BLaER1 treated with 17β-estradiol and CSF1 and Interleukin-3, amounts not matched to agents 10 nM and 100 nM (cell line): Measurements from ENCODE around the gene BFAR.
"Not testable (repeated sequence)": the region's sequence is repeated elsewhere in the genome, so short reads cannot be mapped to it uniquely, and the experiment has no call there.

Experiments
- H3K27ac ChIP-seq, 11 experiments: shearing (Covaris generic); formaldehyde crosslinking; 2 replicates each; pipeline ENCODE4 v1.8.1; 2022
- H3K27me3 ChIP-seq, 11 experiments: shearing (Covaris generic); formaldehyde crosslinking; 2 replicates each; pipeline ENCODE4 v1.8.1; 2022
- H3K36me3 ChIP-seq, 11 experiments: shearing (Covaris generic); formaldehyde crosslinking; 2 replicates each; pipeline ENCODE4 v1.8.1; 2022
- H3K4me1 ChIP-seq, 10 experiments: shearing (Covaris generic); formaldehyde crosslinking; 2 replicates each; pipeline ENCODE4 v1.8.1; 2022
- H3K4me2 ChIP-seq, 11 experiments: shearing (Covaris generic); formaldehyde crosslinking; 2 replicates each; pipeline ENCODE4 v1.8.1; 2022
- H3K4me3 ChIP-seq, 10 experiments: shearing (Covaris generic); formaldehyde crosslinking; 2 replicates each; pipeline ENCODE4 v1.8.1; 2022
- H3K9ac ChIP-seq, 11 experiments: shearing (Covaris generic); formaldehyde crosslinking; 2 replicates each; pipeline ENCODE4 v1.8.1; 2022
- H3K9me3 ChIP-seq, 11 experiments: shearing (Covaris generic); formaldehyde crosslinking; replicated peaks in 1 of 11; 2 replicates each; pipeline ENCODE4 v1.8.1; 2022
- H4K20me1 ChIP-seq, 11 experiments: shearing (Covaris generic); formaldehyde crosslinking; 2 replicates each; pipeline ENCODE4 v1.8.1; 2022
- Cebpa-rat ChIP-seq, 11 experiments: shearing (Covaris generic); IDR thresholded peaks; 2 replicates each; pipeline ENCODE4 v1.8.1; 2022

BFAR gene

DNA sequence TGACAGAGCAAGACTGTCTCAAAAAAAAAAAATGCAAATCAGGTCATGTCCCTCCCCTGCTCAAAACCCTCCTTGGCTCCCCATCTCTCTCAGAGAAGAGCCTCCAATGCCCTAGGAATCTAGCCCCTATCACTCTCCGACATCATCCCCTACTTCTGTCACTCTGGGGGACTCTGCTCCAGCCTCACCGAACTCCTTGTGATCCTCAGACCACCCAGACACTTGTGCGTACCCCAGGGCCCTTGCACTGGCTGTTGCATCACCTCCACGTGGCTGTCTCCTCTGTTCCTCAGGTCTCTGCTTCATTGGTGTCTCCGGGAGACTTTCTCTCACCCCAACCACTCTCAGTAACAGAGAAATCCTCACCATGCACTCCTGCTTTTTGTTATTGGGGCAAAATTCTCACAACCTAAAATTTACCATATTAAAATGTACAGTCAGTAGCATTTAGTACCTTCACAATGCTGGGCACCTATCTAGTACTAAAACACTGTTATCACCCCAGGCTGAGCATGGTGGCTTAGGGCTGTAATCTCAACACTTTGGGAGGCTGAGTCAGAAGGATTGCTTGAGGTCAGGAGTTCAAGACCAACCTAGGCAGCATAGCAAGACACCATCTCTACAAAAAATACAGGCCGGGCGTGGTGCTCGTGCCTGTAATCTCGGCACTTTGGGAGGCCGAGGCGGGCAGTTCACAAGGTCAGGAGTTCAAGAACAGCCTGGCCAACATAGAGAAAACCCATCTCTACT, 46.2 kb downstream of the BFAR start:
- TF ChIP-seq Cebpa-rat (IDR thresholded peaks at IDR 0.05) = no peak
- Histone ChIP-seq H4K20me1 (no peaks in the 10 kb centered on the region), H3K4me3 (no peak overlapping the region)

DNA sequence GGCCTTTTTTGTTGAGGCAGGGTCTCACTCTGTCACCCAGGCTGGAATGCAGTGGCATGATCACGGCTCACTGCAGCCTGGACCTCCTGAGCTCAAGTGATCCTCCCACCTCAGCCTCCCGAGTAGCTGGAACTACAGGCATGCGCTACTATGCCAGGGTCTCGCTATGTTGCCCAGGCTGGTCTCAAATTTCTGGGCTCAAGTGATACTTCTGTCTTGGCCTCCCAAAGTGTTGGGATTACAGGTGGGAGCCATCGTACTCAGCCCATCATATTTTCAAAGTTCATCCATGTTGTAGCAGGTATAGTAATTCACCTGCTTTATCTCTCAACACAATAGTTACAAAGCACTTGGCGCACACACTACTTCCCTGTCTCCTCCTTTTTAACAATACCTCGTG, 47.6 kb downstream of the BFAR start:
- H3K4me1 ChIP-seq, H3K36me3 ChIP-seq, H3K4me3 ChIP-seq, H3K4me2 ChIP-seq, H4K20me1 ChIP-seq, H3K27me3 ChIP-seq, H3K9me3 ChIP-seq, H3K27ac ChIP-seq, H3K9ac ChIP-seq: not testable (repeated sequence)

More for the DNA sequence above, 46.2 kb downstream of the BFAR start:
- Histone ChIP-seq H3K4me1 (no peaks in the 10 kb centered on the region; a peak in 1 of 20 replicates), H3K9me3 (peaks cover 0 to 7% (median 0%) of the 10 kb centered on the region in 11 experiments; a peak in 2 of 22 replicates), H3K9ac (no peak overlapping the region), H3K4me2 (no peak overlapping the region), H3K27ac (no peak overlapping the region), H3K27me3 (no peaks in the 10 kb centered on the region), H3K36me3 (no peaks in the 10 kb centered on the region)

DNA sequence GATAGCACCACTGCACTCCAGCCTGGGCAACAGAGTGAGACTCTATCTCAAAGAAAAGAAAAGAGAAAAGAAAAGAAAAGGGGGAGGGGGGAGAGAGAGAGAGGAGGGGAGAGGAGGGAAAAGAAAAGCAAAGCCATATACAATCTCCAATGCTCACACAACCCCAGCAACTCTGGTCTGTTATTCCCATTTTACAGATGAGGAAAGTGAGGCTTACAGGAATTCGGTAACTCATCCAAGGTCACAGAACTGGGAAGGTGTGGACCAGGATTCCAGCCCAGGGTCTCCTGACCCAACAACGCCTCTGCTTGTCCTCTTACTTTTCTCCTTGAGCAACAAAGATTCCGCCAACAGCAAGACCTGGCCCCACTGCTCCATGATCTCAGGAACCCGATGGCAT, 48.4 kb downstream of the BFAR start:
- no peaks in the 10 kb centered on the region for H4K20me1 ChIP-seq
- H3K4me2 ChIP-seq = no peak overlapping the region
- H3K27me3 ChIP-seq = no peaks in the 10 kb centered on the region
- no peak overlapping the region for H3K4me3 ChIP-seq
- H3K27ac ChIP-seq = no peak overlapping the region
- H3K36me3 ChIP-seq = no peaks in the 10 kb centered on the region
- no peak for TF ChIP-seq Cebpa-rat (IDR thresholded peaks at IDR 0.05)
- H3K9ac ChIP-seq = no peak overlapping the region
- H3K4me1 ChIP-seq = no peaks in the 10 kb centered on the region; a peak in 1 of 20 replicates
- H3K9me3 ChIP-seq = peaks cover 0 to 6% (median 0%) of the 10 kb centered on the region in 11 experiments; a peak in 2 of 22 replicates

DNA sequence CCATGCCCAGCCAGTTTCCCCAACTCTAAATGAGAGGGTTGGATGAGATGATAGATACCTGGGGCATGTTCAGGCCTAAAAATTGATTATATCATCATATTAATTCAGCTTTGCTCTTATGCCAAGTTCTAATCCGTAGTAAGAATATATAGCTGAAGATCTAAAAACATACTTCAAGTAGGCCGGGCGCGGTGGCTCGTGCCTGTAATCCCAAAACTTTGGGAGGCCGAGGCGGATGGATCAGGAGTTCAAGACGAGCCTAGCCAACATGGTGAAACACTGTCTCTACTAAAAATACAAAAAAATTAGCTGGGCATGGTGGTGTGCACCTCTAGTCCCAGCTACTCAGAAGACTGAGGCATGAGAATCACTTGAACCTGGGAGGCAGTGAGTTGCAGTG, 49.4 kb downstream of the BFAR start:
- Histone ChIP-seq H3K9ac (no peak overlapping the region), H3K36me3 (no peaks in the 10 kb centered on the region), H3K4me3 (no peak overlapping the region), H3K27me3 (no peaks in the 10 kb centered on the region), H3K27ac (no peak overlapping the region), H4K20me1 (no peaks in the 10 kb centered on the region), H3K4me1 (no peaks in the 10 kb centered on the region; a peak in 1 of 20 replicates), H3K4me2 (no peak overlapping the region), H3K9me3 (no peaks in the 10 kb centered on the region)
- TF ChIP-seq Cebpa-rat (IDR thresholded peaks at IDR 0.05) = no peak

DNA sequence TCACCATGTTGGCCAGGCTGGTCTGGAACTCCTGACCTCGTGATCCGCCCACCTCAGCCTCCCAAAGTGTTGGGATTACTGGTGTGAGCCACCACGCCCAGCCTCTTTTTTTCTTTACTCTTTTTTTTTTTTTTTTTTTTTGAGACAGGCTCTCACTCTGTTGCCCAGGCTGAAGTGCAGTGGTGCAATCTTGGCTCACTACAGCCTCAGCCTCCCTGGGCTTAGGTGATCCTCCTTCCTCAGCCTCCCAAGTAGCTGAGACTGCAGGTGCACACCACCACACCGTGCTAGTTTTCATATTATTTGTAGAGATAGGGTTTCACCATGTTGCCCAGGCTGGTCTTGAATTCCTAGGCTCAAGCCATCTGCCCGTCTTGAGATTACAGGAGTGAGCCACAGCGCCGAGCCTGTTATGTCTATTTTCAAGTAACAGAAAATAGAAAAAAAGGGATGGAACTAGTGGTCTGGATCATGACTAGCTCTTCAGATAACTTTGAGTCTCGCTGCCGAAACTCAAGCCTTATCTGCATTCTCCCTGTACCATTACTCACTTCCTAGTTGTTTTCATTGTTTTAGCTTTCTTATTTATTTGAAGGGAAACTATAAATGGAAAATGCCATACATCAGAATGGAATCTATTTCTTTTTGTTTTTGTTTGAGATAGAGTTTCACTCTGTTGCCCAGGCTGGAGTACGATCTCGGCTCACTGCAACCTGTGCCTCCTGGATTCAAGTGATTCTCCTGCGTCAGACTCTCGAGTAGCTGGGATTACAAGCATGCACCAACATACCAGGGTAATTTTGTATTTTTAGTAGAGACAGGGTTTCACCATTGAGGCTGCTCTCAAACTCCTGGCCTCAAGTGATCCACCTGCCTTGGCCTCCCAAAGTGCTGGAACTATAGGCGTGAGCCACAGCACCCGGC, 53.4 kb downstream of the BFAR start:
- not testable (repeated sequence) for H3K9me3 ChIP-seq, H4K20me1 ChIP-seq, H3K27me3 ChIP-seq, H3K4me1 ChIP-seq, H3K4me3 ChIP-seq, H3K4me2 ChIP-seq, H3K9ac ChIP-seq, H3K27ac ChIP-seq, H3K36me3 ChIP-seq

DNA sequence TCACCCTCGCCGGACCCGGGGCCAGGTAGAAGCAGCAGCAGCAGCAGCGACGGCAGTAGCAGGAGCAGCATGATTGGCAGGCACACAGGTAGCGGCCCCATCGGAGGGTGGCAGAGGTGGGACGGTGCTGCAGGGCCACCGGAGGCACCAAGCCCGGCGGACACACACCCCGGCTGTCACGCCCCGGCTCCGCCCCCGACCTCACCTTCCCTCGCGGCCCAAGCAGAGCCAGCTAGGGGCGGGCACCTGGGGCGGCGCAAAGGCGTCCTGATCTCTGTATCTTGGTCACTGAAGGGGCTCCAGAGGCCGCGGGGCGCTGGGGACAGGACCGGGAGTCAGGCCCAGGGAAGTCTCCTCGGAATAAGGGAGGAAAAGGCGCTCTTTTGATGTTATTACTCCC, 61.4 kb downstream of the BFAR start, which contains the start of gene PLA2G10:
Gene PLA2G10 (minus strand): TSS at position 180 of the 400 bp plus-strand sequence. CDS start 79 bp downstream, at position 101.
- H3K4me1 ChIP-seq, H3K36me3 ChIP-seq, H3K4me3 ChIP-seq, H4K20me1 ChIP-seq, H3K27ac ChIP-seq, H3K9me3 ChIP-seq, H3K4me2 ChIP-seq, H3K27me3 ChIP-seq, H3K9ac ChIP-seq: not testable (repeated sequence)

DNA sequence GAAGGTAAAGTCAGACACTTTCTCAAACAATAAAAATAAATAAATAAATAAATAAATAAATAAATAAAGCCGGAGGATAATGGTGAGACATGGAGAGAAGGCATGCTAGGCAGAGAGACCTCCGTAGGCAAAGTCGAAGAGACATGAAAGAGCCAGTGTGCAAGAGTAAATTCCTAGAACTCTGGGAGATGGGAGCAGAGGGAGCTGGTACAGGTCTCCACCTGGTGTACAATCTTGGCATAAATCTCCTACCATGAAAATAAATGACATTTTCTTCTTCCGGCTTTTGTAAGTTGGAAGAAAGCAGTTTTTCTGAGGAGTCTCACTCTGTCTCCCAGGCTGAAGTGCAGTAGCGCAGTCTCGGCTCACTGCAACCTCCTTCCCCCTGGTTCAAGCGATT, 69.1 kb downstream of the BFAR start:
- H4K20me1 ChIP-seq, H3K9me3 ChIP-seq, H3K4me3 ChIP-seq, H3K4me2 ChIP-seq, H3K4me1 ChIP-seq, H3K36me3 ChIP-seq, H3K9ac ChIP-seq, H3K27ac ChIP-seq, H3K27me3 ChIP-seq: not testable (repeated sequence)

DNA sequence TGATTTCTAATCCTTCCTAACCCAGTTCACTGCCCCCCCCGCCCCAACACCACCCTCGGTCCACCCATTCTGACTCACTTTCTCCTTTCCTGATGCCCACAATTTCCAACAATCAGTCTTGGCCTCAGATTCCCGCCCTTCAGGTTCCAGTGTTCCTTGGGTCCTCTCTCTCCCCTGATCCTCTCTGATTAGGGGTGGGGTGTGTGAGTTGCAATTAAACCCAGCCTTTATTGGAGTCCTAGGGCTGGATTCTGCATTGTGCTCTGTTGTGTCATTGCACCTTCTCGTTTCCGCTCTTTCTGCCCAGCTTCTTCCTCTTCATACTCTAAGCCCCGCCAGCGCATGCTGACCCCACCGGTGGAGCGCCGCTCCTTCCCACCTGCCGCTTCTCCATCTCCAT, 69.9 kb downstream of the BFAR start:
- H3K4me2 ChIP-seq, H4K20me1 ChIP-seq, H3K9ac ChIP-seq, H3K4me1 ChIP-seq, H3K27me3 ChIP-seq, H3K9me3 ChIP-seq, H3K27ac ChIP-seq, H3K4me3 ChIP-seq, H3K36me3 ChIP-seq: not testable (repeated sequence)

DNA sequence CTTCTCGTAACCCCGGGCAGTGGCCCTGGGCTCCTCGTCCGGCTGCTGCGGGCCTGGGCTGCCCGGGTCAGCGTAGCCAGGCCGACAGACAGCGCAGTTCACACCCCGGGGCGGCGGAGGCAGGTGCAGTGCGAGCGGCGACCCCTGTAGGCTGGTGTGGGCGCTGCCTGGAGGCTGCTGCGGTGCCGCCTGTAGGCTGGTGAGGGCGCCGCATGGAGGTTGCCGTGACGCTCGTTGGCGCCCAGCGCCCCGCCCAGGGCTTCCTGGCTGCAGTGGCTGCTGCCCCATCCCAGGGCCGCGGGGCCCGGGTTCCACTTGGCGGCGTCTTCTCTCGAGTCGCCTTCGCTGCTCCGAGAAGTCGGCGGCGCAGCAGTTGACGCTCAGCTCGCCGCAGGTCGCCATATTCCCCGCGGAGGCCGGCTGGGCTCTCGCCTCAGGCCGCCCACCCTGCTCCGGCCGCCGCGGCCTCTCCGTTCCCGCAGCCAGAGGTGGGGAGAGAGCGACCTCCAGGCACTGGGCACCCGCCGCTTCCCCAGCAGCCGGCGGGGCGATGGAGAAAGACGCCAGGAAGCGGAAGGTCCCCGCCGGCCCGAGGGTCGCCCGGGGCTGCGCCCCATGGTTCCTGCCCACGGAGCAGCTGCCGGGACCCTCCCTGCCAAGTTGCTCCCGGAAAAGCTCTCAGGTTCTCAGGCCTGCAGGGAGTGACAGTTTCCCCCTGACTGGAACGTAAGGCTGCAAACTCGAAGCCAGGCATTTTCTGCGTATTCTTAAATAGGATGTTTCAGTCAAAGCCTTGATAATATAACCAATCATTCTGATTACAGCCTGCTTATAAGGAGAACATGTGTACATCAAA, 70.6 kb downstream of the BFAR start, which contains the start of gene NPIPA3:
Gene NPIPA3 (plus strand): TSS at position 256 of the 856 bp plus-strand sequence. CDS start 5,533 bp downstream, outside the sequence.
- not testable (repeated sequence) for H3K27ac ChIP-seq, H3K4me3 ChIP-seq, H3K36me3 ChIP-seq, H3K27me3 ChIP-seq, H3K9ac ChIP-seq, H3K9me3 ChIP-seq, H3K4me1 ChIP-seq, H3K4me2 ChIP-seq, H4K20me1 ChIP-seq
